Keratinocyte (primary cell): ENCODE data around the gene TRPM2.

Experiments used
- CTCF ChIP-seq, 3 experiments: IDR thresholded peaks in 1 of 3; conservative IDR thresholded peaks in 1 of 3; optimal IDR thresholded peaks in 1 of 3; 2 replicates in 2 of 3; 3 replicates in 1 of 3; pipeline versions ENCODE3 to v1.5.1; 2011; ENCODE audit warnings: low read length in 3 of 3, mild to moderate bottlenecking in 3 of 3, moderate library complexity in 2 of 3, control low read depth in 1 of 3, inconsistent platforms in 1 of 3; ENCODE audit not compliant: insufficient read depth in 2 of 3; ENCODE audit errors: extremely low read depth in 1 of 3
- EZH2 ChIP-seq: IDR thresholded peaks from one replicate; pipeline ENCODE4 v1.6.1; 2012; ENCODE audit warnings: inconsistent platforms, mild to moderate bottlenecking, low read length, moderate library complexity

- TF ChIP-seq CTCF (optimal IDR thresholded peaks at IDR 0.05 in 1 of 3, IDR thresholded peaks at IDR 0.05 in 1 of 3, conservative IDR thresholded peaks at IDR 0.05 in 1 of 3; ENCODE audit: extremely low read depth in 1 of 3, insufficient read depth in 2 of 3, low read length in 3 of 3): no peak
- no peak for TF ChIP-seq EZH2
Measured at GRCh38 chr21:44428281-44428960, 75.0 kb downstream of the TRPM2 start.
